K562 (cell line): ENCODE results near the gene ARHGAP24.

Experiments used
- CBX2 ChIP-seq: fragments of 200-600 bp; sonication (generic); IDR thresholded peaks from one replicate; pipeline ENCODE4 v1.6.1; 2012; ENCODE audit warnings: mild to moderate bottlenecking, low read length, inconsistent platforms; ENCODE audit not compliant: insufficient read depth, poor library complexity, severe bottlenecking
- CBX8 ChIP-seq: fragments of 200-600 bp; sonication (generic); IDR thresholded peaks from 2 replicates; pipeline ENCODE4 v1.6.1; 2012; ENCODE audit warnings: borderline replicate concordance, mixed run types, low read depth, mild to moderate bottlenecking, moderate library complexity, mixed read lengths, low read length, control low read depth, inconsistent platforms; ENCODE audit not compliant: poor library complexity, severe bottlenecking; ENCODE audit errors: extremely low read depth
- FIP1L1 ChIP-seq: fragments of 200-400 bp; formaldehyde crosslinking; IDR thresholded peaks from 2 replicates; pipeline ENCODE4 v1.6.1; 2018; ENCODE audit warnings: mild to moderate bottlenecking, low read depth, low read length; ENCODE audit not compliant: poor library complexity, severe bottlenecking
- NFRKB ChIP-seq: fragments of 450-650 bp; IDR thresholded peaks from 2 replicates; pipeline ENCODE4 v1.6.1; 2016; ENCODE audit warnings: low read depth
- POLR2A ChIP-seq: fragments of 450-650 bp; conservative IDR thresholded peaks from 2 replicates; pipeline ENCODE4 v1.6.1; 2016
- POLR2AphosphoS5 ChIP-seq: IDR thresholded peaks from 2 replicates; pipeline ENCODE4 v1.6.1; 2011; ENCODE audit warnings: mild to moderate bottlenecking, low read depth, low read length, moderate library complexity; ENCODE audit not compliant: control insufficient read depth, insufficient read depth
- RCOR1 ChIP-seq, 2 experiments: IDR thresholded peaks; 2 replicates each; pipeline ENCODE4 v1.6.1; 2012; ENCODE audit warnings: low read depth in 2 of 2, low read length in 2 of 2, borderline replicate concordance in 1 of 2, improper control_type of control experiment in 1 of 2
- SRF ChIP-seq, 2 experiments: fragments of 250-450, 450-650 bp in 1 of 2; sonication (Bioruptor Pico) in 1 of 2; sonication (generic) in 1 of 2; formaldehyde crosslinking; IDR thresholded peaks; 2 replicates each; pipeline versions ENCODE4 v1.5.0 to v1.5.1; 2020 to 2022; ENCODE audit warnings: mild to moderate bottlenecking in 1 of 2, missing genetic modification reagents in 1 of 2
- ZNF175 ChIP-seq: fragments of 200-800 bp; sonication (Bioruptor generic); IDR thresholded peaks from 2 replicates; pipeline ENCODE4 v1.6.1; 2016; ENCODE audit warnings: low read depth, mild to moderate bottlenecking, missing genetic modification characterization, missing compliant biosample characterization
- TF ChIP-seq, protein P1 (sequence below): sonication (generic); formaldehyde crosslinking; IDR thresholded peaks from 2 replicates; pipeline ENCODE4 v1.8.1; 2023; ENCODE audit warnings: mild to moderate bottlenecking, missing genetic modification reagents
- TF ChIP-seq, protein P2 (sequence below): sonication (generic); formaldehyde crosslinking; IDR thresholded peaks from 2 replicates; pipeline ENCODE4 v1.5.0; 2020; ENCODE audit warnings: missing genetic modification reagents

DNA sequence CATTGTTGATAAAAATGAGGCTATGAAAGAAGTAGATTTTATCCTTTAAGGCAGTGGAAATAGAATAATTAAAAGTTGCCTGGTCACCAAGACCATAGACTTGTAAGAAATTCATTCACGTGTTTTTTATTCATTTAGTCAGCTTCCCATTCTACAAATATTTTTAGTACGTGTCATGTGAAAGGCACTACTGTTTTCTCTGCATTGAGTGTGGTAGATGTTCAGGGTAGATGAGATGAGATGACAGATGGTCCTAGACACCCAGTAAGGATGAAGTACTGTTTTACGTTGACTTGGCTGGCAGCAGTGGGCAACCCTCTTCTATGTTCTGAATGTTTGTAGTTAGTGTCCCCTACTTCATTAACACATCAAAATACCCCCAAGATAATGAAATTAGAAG is 228.1 kb downstream of the ARHGAP24 start:
- TF ChIP-seq, protein P1, sequence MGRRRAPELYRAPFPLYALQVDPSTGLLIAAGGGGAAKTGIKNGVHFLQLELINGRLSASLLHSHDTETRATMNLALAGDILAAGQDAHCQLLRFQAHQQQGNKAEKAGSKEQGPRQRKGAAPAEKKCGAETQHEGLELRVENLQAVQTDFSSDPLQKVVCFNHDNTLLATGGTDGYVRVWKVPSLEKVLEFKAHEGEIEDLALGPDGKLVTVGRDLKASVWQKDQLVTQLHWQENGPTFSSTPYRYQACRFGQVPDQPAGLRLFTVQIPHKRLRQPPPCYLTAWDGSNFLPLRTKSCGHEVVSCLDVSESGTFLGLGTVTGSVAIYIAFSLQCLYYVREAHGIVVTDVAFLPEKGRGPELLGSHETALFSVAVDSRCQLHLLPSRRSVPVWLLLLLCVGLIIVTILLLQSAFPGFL (CRISPR knock-in tag) = no peak
- TF ChIP-seq POLR2A = no peak
- TF ChIP-seq, protein P2, sequence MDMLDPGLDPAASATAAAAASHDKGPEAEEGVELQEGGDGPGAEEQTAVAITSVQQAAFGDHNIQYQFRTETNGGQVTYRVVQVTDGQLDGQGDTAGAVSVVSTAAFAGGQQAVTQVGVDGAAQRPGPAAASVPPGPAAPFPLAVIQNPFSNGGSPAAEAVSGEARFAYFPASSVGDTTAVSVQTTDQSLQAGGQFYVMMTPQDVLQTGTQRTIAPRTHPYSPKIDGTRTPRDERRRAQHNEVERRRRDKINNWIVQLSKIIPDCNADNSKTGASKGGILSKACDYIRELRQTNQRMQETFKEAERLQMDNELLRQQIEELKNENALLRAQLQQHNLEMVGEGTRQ (CRISPR knock-in tag) = no peak
- TF ChIP-seq FIP1L1 = no peak
- TF ChIP-seq SRF (CRISPR knock-in tag; IDR thresholded peaks at IDR 0.05) = no peak
- no peak for TF ChIP-seq POLR2AphosphoS5
- no peak for TF ChIP-seq RCOR1 (IDR thresholded peaks at IDR 0.05; ENCODE audit: borderline replicate concordance in 1 of 2, low read depth in 2 of 2, low read length in 2 of 2)
- TF ChIP-seq CBX8 = no peak
- no peak for TF ChIP-seq CBX2
- TF ChIP-seq ZNF175 = no peak
- no peak for TF ChIP-seq NFRKB
